HepG2 (cell line): Measurements from ENCODE around the gene ZNF30. TPM values are rescaled to one million over a fixed set of nuclear protein-coding genes. Genes with fewer than 3 reads are reported as not detected.

Experiments used
- ATAC-seq: fragments of 200-7000 bp; cut with Tn5 transposase; 3 replicates; pipeline ENCODE4 v1.9.1; 2020; ENCODE audit warnings: mild to moderate bottlenecking, moderate library complexity
- BruUV-seq: library from RNA; stranded (reverse); fragments of 400-500 nt; replicated peaks from 2 replicates; lab custom pipeline; 2021; lab: Mats Ljungman, UMichigan
- CTCF ChIA-PET: fragments of 300-600 bp; formaldehyde crosslinking; extraction: SDS; loops from one replicate; lab custom pipeline; 2021; ENCODE audit warnings: low total read pairs, inconsistent platforms, low intra/inter-chr PET ratio; lab: Yijun Ruan, JAX
- POLR2A ChIA-PET: fragments of 350-600 bp; sonication (Branson Sonifier 250); formaldehyde crosslinking; loops from one replicate; lab custom pipeline; 2020; ENCODE audit warnings: antibody characterized with exemption, inconsistent platforms; lab: Yijun Ruan, JAX
- DNase-seq: peaks from one replicate; pipeline ENCODE4 v3.0.0-alpha.2; 2015; ENCODE audit warnings: low spot score
- FAIRE-seq: peaks from 3 replicates; lab custom pipeline; 2011; peaks lifted over from hg19 to GRCh38; lab: Jason Lieb, UNC
- H2AFZ ChIP-seq: one replicate; pipeline ENCODE4 v1.6.1; 2011; ENCODE audit warnings: low read length, inconsistent platforms
- H3K27ac ChIP-seq: fragments of 300-600 bp; 3 replicates; pipeline ENCODE4 v1.8.0; 2011; ENCODE audit warnings: mixed run types, mild to moderate bottlenecking, mixed read lengths, low read length, inconsistent platforms; ENCODE audit not compliant: insufficient read depth; ENCODE audit errors: extremely low read length
- H3K27me3 ChIP-seq, 2 experiments: fragments of 200-600 bp in 1 of 2; 2 replicates in 1 of 2; 3 replicates in 1 of 2; pipeline versions ENCODE4 v1.6.0 to v1.8.0; 2011; ENCODE audit warnings: low read length in 2 of 2, mild to moderate bottlenecking in 2 of 2, moderate library complexity in 2 of 2, inconsistent platforms in 1 of 2; ENCODE audit not compliant: insufficient read depth in 2 of 2, control insufficient read depth in 1 of 2
- H3K36me3 ChIP-seq, 2 experiments: fragments of 200-600 bp in 1 of 2; replicated peaks in 1 of 2; 2 replicates in 1 of 2; 3 replicates in 1 of 2; pipeline versions ENCODE4 v1.5.1 to v1.8.0; 2011; ENCODE audit warnings: low read length in 2 of 2, inconsistent platforms in 1 of 2; ENCODE audit not compliant: insufficient read depth in 2 of 2, control insufficient read depth in 1 of 2
- H3K4me1 ChIP-seq: 2 replicates; pipeline ENCODE4 v1.5.1; 2012; ENCODE audit warnings: low read length, inconsistent platforms; ENCODE audit not compliant: insufficient read depth
- H3K4me2 ChIP-seq: 2 replicates; pipeline ENCODE4 v1.6.0; 2011; ENCODE audit warnings: low read depth, low read length, inconsistent platforms
- H3K4me3 ChIP-seq, 3 experiments: fragments of 200-600 bp in 1 of 3; sonication (generic), shearing (Covaris generic) in 1 of 3; replicated peaks in 1 of 3; 2 replicates each; pipeline ENCODE4 v1.5.1; 2011 to 2016; ENCODE audit warnings: low read length in 3 of 3, inconsistent platforms in 2 of 3, low read depth in 2 of 3, mild to moderate bottlenecking in 2 of 3, control low read depth in 1 of 3, mixed read lengths in 1 of 3; ENCODE audit not compliant: insufficient read depth in 1 of 3
- H3K79me2 ChIP-seq: one replicate; pipeline ENCODE4 v1.6.1; 2011; ENCODE audit warnings: low read length, inconsistent platforms; ENCODE audit not compliant: insufficient read depth
- H3K9ac ChIP-seq: 2 replicates; pipeline ENCODE4 v1.6.0; 2011; ENCODE audit warnings: mild to moderate bottlenecking, low read depth, low read length, inconsistent platforms; ENCODE audit not compliant: insufficient read depth
- H3K9me3 ChIP-seq: 2 replicates; pipeline ENCODE4 v1.5.1; 2012; ENCODE audit warnings: mild to moderate bottlenecking, low read length
- H4K20me1 ChIP-seq: 2 replicates; pipeline ENCODE4 v1.6.0; 2011; ENCODE audit warnings: inconsistent platforms, mild to moderate bottlenecking, low read length, moderate library complexity; ENCODE audit not compliant: insufficient read depth
- ARID3A ChIP-seq: IDR thresholded peaks from 2 replicates; pipeline ENCODE4 v1.6.1; 2012; ENCODE audit warnings: low read depth, low read length, improper control_type of control experiment
- MEF2D ChIP-seq: sonication (generic); formaldehyde crosslinking; IDR thresholded peaks from 2 replicates; pipeline ENCODE4 v1.5.1; 2020; ENCODE audit warnings: mild to moderate bottlenecking, missing genetic modification reagents
- ZNF18 ChIP-seq: sonication (generic); formaldehyde crosslinking; IDR thresholded peaks from 2 replicates; pipeline ENCODE4 v1.8.0; 2022; ENCODE audit warnings: mild to moderate bottlenecking, missing genetic modification reagents; ENCODE audit not compliant: insufficient replicate concordance
- ZNF570 ChIP-seq: sonication (generic); formaldehyde crosslinking; IDR thresholded peaks from 2 replicates; pipeline ENCODE4 v1.4.0; 2020; ENCODE audit warnings: mild to moderate bottlenecking, missing genetic modification reagents, borderline replicate concordance
- ZNF710 ChIP-seq: sonication (generic); formaldehyde crosslinking; IDR thresholded peaks from 2 replicates; pipeline ENCODE4 v1.5.0; 2020; ENCODE audit warnings: mild to moderate bottlenecking, missing genetic modification reagents, borderline replicate concordance
- WGBS: methylation state at CpG from one replicate; pipeline ENCODE4 v1.1.6; 2017; ENCODE audit warnings: low lambda C conversion rate; 5-methylcytosine and 5-hydroxymethylcytosine counted together
- in situ Hi-C: cut with HindIII; loops from 2 replicates; pipeline ENCODE4 v1.10.0; 2017; ENCODE audit warnings: low pct_unique_long_range_greater_than_20kb; ENCODE audit not compliant: extremely low pct_ligation_motif_present
- intact Hi-C: fragments of 100-400 bp; cut with micrococcal nuclease; formaldehyde crosslinking; loops from one replicate; pipeline ENCODE4 v1.10.0; 2022; ENCODE audit not compliant: unreplicated experiment
- polyA plus RNA-seq, 8 experiments: library from polyadenylated mRNA; depleted of rRNA in 3 of 8; stranded (reverse) in 7 of 8; unstranded in 1 of 8; fragments of >200 nt; fragmentation: Illumina TruSeq in 4 of 8; extraction: Trizol in 4 of 8; gene quantifications; 2 replicates each; pipeline versions ENCODE4 v1.2.1 to v1.2.3, GENCODE V29; 2011 to 2016; ENCODE audit warnings: low read depth in 4 of 8, missing spikeins in 1 of 8, mixed read lengths in 1 of 8; ENCODE audit not compliant: insufficient read depth in 1 of 8
- total RNA-seq, 5 experiments: library from RNA; depleted of rRNA; stranded (reverse); fragments of >200 nt; fragmentation: Illumina TruSeq; extraction: Trizol; gene quantifications; 2 replicates each; pipeline ENCODE4 v1.2.3, GENCODE V29; 2016; ENCODE audit warnings: low read depth in 1 of 5

ZNF30 gene
- total and polyA plus RNA-seq, 2 of the 13 experiments (the other 11 are each of a cell fraction or from before 2014, with no cell fraction given) = 2.3 to 4.4 TPM

- intact Hi-C loops (no loop called here), in situ Hi-C loops (no loop called here)
- TSS peak; percentile 30 for BruUV-seq
- POLR2A ChIA-PET = no interaction called here
- Histone ChIP-seq H3K36me3 (peaks cover 28 to 46% of the 10 kb centered on the region in 2 experiments), H3K79me2 (peaks cover 30% of the 10 kb centered on the region), H3K4me1 (peaks cover 21% of the 10 kb centered on the region), H3K9ac (no peak overlapping the region), H3K4me3 (no peak overlapping the region), H3K4me2 (no peak overlapping the region), H4K20me1 (peaks cover 23% of the 10 kb centered on the region; the same call in 1 of the 2 replicates), H3K27ac (no peak overlapping the region), H3K9me3 (peaks cover 13% of the 10 kb centered on the region), H3K27me3 (no peaks in the 10 kb centered on the region; a peak in 1 of 5 replicates), H2AFZ (no peak overlapping the region)
- TF ChIP-seq ZNF570 (CRISPR knock-in tag) (no peak), ZNF18 (CRISPR knock-in tag) (peak; percentile 49)
- CTCF ChIA-PET = no interaction called here
- ATAC-seq = no peak
- DNase-seq = no peak
- WGBS = 92% methylated on average over 22 of the region's 22 CpGs
- no peak for FAIRE-seq
Measured at GRCh38 chr19:34957830-34958751, 31.4 kb downstream of the ZNF30 start.

- BruUV-seq = no TSS peak
- Histone ChIP-seq H3K27me3 (peaks cover 0 to 3% of the 10 kb centered on the region in 2 experiments; a peak in 1 of 5 replicates), H4K20me1 (peaks cover 23% of the 10 kb centered on the region; the same call in 1 of the 2 replicates), H3K27ac (no peak overlapping the region), H3K79me2 (peaks cover 33% of the 10 kb centered on the region), H3K9ac (no peak overlapping the region), H3K36me3 (peaks cover 28 to 46% of the 10 kb centered on the region in 2 experiments), H3K4me1 (peaks cover 21% of the 10 kb centered on the region), H3K9me3 (peaks cover 4% of the 10 kb centered on the region), H3K4me3 (no peak overlapping the region), H2AFZ (no peak overlapping the region), H3K4me2 (no peak overlapping the region)
- CTCF ChIA-PET = no interaction called here
- WGBS = 86% methylated on average over 7 of the region's 7 CpGs
- DNase-seq (no peak), ATAC-seq (no peak), FAIRE-seq (no peak)
- intact Hi-C loops (no loop called here), in situ Hi-C loops (no loop called here)
- POLR2A ChIA-PET = no interaction called here
- TF ChIP-seq ARID3A (no peak), MEF2D (CRISPR knock-in tag) (no peak), ZNF710 (no peak)
Measured at GRCh38 chr19:34959021-34959420, 32.3 kb downstream of the ZNF30 start.
